Activated CD4-positive, alpha-beta T cell treated with anti-CD3 and anti-CD28 coated beads, Interleukin-2, amount 50 U/mL, for 48 hours (primary cell): Measurements from ENCODE around the gene EPYC.

ENCODE experiments used
- DNase-seq, 2 experiments: peaks; one replicate each; pipeline ENCODE4 v3.0.0-alpha.2; 2020

EPYC gene

GRCh38 chr12:90953956-90954421, 50.8 kb downstream of the EPYC start:
- peak; percentile 18 to 27 for DNase-seq

- DNase-seq, result no peak
Observed at GRCh38 chr12:90951432-90952105, 53.2 kb downstream of the EPYC start.

GRCh38 chr12:90947869-90948268, 56.9 kb downstream of the EPYC start:
- DNase-seq, result no peak

- DNase-seq, result no peak
Observed at GRCh38 chr12:90945070-90945649, 59.6 kb downstream of the EPYC start.

GRCh38 chr12:90943255-90943654, 61.5 kb downstream of the EPYC start:
- DNase-seq, result no peak

GRCh38 chr12:90940872-90941499, 63.8 kb downstream of the EPYC start:
- DNase-seq, result no peak

- DNase-seq, result no peak
Observed at GRCh38 chr12:90939382-90939781, 65.4 kb downstream of the EPYC start.

GRCh38 chr12:90938451-90938850, 66.3 kb downstream of the EPYC start:
- no peak for DNase-seq

GRCh38 chr12:90937651-90938050, 67.1 kb downstream of the EPYC start:
- DNase-seq, result no peak

- no peak for DNase-seq
Observed at GRCh38 chr12:90936230-90937005, 68.4 kb downstream of the EPYC start.

- no peak for DNase-seq
Observed at GRCh38 chr12:90925562-90925961, 79.2 kb downstream of the EPYC start.

GRCh38 chr12:90924406-90924805, 80.4 kb downstream of the EPYC start:
- no peak for DNase-seq

- no peak for DNase-seq
Observed at GRCh38 chr12:90922145-90922627, 82.6 kb downstream of the EPYC start.

GRCh38 chr12:90921536-90921935, 83.2 kb downstream of the EPYC start:
- no peak for DNase-seq

GRCh38 chr12:90920222-90920621, 84.5 kb downstream of the EPYC start:
- DNase-seq, result no peak

- no peak for DNase-seq
Observed at GRCh38 chr12:90917431-90917830, 87.3 kb downstream of the EPYC start.

- no peak for DNase-seq
Observed at GRCh38 chr12:90916516-90916915, 88.3 kb downstream of the EPYC start.

- DNase-seq, result no peak
Observed at GRCh38 chr12:90915353-90915752, 89.4 kb downstream of the EPYC start.
